C4-2B (cell line): Measurements from ENCODE around the gene UBR2.

ENCODE experiments used
- H3K27ac ChIP-seq: fragments of 450-650 bp; 2 replicates; pipeline ENCODE4 v1.5.1; 2017
- ZFX ChIP-seq: fragments of 450-650 bp; IDR thresholded peaks from 2 replicates; pipeline ENCODE4 v1.6.1; 2017
- TF ChIP-seq, protein P1 (sequence below): fragments of 450-650 bp; conservative IDR thresholded peaks from 2 replicates; pipeline ENCODE4 v1.5.1; 2017; ENCODE audit warnings: mild to moderate bottlenecking

Gene UBR2

DNA sequence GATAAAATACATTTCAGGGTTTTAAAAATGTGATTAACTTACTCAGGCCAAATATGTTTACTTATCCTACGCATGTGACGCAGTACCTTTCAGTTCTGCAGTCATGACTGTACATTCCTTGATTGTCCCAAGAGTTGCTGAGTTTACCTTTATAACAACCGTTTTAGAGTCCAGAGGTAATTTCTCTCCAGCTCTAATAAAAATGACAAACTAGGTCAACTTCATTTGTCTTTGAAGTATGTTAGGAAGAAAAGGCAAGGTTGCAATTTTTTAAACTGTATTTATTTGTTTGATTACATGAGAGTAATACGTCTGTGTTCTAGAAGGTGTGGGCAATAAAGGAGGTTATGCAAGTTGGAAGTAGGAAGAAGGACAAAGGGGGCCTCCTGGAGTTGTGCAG is 38.6 kb upstream of the UBR2 start:
- TF ChIP-seq, protein P1, sequence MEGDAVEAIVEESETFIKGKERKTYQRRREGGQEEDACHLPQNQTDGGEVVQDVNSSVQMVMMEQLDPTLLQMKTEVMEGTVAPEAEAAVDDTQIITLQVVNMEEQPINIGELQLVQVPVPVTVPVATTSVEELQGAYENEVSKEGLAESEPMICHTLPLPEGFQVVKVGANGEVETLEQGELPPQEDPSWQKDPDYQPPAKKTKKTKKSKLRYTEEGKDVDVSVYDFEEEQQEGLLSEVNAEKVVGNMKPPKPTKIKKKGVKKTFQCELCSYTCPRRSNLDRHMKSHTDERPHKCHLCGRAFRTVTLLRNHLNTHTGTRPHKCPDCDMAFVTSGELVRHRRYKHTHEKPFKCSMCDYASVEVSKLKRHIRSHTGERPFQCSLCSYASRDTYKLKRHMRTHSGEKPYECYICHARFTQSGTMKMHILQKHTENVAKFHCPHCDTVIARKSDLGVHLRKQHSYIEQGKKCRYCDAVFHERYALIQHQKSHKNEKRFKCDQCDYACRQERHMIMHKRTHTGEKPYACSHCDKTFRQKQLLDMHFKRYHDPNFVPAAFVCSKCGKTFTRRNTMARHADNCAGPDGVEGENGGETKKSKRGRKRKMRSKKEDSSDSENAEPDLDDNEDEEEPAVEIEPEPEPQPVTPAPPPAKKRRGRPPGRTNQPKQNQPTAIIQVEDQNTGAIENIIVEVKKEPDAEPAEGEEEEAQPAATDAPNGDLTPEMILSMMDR, result no peak
- TF ChIP-seq ZFX, result no peak
- H3K27ac ChIP-seq, result no peak overlapping the region

DNA sequence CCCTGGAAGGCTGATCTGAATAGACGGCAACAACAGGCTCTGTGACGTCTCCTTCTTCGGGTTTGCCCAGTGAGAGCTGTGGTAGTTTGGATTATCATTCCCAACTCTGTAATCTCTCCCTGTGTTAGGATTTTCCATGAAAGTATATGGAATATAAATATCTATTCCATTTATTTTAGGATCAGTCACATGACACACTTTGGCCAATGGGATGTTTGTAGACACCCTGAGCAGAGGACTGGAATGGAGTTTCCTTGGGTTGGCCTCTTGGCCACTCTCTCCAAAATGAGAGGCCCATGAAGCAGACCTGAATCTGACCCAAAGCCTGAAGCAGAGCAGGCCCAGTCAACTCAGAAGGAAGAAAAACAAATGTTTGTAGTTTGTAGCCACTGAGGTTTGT is 37.2 kb upstream of the UBR2 start:
- TF ChIP-seq, protein P1, result no peak
- no peak for TF ChIP-seq ZFX

DNA sequence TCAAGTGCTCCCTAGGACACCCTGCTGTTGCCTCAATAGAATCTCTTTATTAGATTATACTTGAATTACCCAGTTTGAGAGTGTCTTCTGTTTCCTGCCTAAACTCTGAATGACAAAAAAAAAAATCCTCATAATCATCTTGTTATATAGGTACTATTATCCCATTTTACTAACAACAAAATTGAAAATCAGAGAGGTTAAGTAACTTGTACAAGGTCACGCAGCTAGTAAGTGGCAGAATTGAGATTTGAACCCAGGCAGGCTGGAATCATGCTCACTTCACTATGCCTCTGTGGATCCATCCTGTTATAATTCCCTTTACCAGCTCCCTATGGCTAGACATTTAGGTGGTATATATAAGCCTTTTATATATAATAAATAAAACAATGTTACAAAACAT is 36.6 kb upstream of the UBR2 start:
- TF ChIP-seq, protein P1, result no peak
- no peak for TF ChIP-seq ZFX

More for the DNA sequence above, 37.2 kb upstream of the UBR2 start:
- H3K27ac ChIP-seq, result no peak overlapping the region

DNA sequence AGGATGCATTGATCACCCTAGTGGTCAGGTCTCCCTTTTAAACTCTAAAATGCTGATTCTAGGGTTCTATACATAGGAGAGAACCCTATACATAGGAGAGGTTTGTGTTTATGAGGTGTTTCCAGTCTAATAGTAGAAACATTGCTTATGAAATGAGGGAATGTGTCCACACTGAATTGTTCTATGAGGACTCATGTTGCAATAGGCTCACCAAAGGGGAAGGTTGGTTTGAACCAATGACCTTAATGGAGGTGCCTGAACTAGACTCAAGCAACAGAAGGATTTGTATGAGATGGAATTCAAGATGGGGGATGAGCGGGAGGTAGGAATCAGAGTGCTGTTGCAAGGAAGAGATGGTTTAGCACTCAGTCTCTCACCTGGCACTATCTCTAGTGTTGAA is 33.5 kb upstream of the UBR2 start:
- TF ChIP-seq, protein P1, result no peak
- TF ChIP-seq ZFX, result no peak
- no peak overlapping the region for H3K27ac ChIP-seq

More for the DNA sequence above, 36.6 kb upstream of the UBR2 start:
- no peak overlapping the region for H3K27ac ChIP-seq

DNA sequence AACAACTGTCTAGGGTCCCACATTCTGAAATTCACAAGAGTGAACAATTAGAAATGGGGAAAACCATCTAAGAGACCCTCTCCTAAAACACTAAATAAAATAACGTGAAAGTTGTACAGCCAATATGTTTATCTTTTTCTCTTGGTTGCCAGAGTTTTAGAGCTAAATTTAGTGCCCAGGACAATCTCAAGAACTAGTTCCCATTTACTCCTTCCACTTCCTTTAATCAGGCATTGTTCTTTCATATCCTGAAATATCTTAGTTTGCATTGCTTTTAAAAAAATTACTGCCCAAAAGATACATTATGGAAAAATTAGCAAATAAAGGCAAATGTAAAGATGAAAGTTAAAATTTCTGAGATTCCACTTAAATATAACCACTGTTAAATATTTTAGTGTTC is 33.1 kb upstream of the UBR2 start:
- TF ChIP-seq ZFX, result no peak
- TF ChIP-seq, protein P1, result no peak
- no peak overlapping the region for H3K27ac ChIP-seq

DNA sequence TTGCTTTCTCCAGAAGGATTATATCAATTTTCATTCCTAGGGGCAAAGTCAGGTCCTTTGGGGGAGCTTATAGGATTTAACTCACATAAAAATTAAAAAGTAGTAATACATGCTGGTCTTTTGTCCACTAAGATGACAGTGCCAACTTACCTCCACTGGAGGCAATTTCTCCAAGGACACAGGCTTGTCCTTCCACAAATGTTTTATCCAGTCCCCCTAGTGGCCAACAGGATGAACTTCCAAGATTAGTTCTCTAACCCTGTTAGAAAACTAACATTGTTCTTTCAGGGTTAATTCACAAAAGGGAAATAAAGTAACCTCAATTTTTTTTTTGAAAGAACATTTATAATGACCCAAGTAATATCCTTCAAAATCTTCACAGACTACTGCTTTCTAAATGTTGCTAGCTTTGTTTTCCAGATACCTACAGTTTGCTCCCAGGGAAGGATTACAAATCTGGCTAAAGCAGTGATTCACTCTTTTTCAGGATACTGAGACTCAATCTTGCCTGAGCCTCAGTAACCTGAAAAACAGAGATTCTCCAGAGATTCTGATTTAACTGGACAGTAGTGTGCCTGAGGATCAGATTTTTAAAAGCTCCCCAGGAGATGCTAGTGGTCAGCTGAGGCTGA is 31.7 kb upstream of the UBR2 start:
- no peak overlapping the region for H3K27ac ChIP-seq
- TF ChIP-seq ZFX, result no peak
- TF ChIP-seq, protein P1, result peak; percentile 94

DNA sequence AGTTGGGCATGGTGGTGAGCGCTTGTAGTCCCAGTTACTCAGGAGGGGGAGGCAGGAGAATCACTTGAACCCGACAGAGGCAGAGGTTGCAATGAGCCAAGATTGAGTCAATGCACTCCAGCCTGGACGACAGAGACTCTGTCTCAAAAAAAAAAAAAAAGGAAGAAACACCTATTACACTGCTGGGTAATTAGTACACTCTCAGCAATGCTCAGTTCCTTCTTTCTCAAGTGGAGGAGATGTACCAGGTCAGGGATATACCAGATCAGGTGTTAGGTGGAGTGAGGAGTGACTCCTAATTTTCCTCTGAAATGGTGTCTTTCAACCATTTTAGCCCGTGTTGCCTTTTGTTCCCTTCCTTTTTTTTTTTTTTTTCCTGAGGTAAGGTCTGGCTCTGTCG is 30.0 kb upstream of the UBR2 start:
- TF ChIP-seq ZFX, result no peak
- TF ChIP-seq, protein P1, result no peak
- no peak overlapping the region for H3K27ac ChIP-seq
